Spinal cord (tissue), 10 donors: ENCODE results near the gene PRR13. TPM values are rescaled to one million over a fixed set of nuclear protein-coding genes. Genes with fewer than 3 reads are reported as not detected.

Source experiments
- DNase-seq, 6 donors: peaks; one replicate each; pipeline versions ENCODE4 v3.0.0 to v3.0.0-alpha.2; 2013 to 2015; ENCODE audit warnings: low spot score in 6 of 6, low read depth in 4 of 6
- H3K27ac ChIP-seq: one replicate; pipeline ENCODE4 v1.5.1; 2013; ENCODE audit warnings: low read depth, low read length, control low read depth
- H3K27me3 ChIP-seq: one replicate; pipeline ENCODE4 v1.6.1; 2013; ENCODE audit warnings: low read length; ENCODE audit not compliant: control insufficient read depth, insufficient read depth
- H3K36me3 ChIP-seq: one replicate; pipeline ENCODE4 v1.6.1; 2013; ENCODE audit warnings: low read length; ENCODE audit not compliant: control insufficient read depth, insufficient read depth
- H3K4me1 ChIP-seq: one replicate; pipeline ENCODE4 v1.6.1; 2013; ENCODE audit warnings: low read length; ENCODE audit not compliant: control insufficient read depth, insufficient read depth
- H3K4me3 ChIP-seq: one replicate; pipeline ENCODE4 v1.5.1; 2013; ENCODE audit warnings: low read depth, low read length, control low read depth
- H3K9me3 ChIP-seq: one replicate; pipeline ENCODE4 v1.6.1; 2013; ENCODE audit warnings: low read length; ENCODE audit not compliant: control insufficient read depth, insufficient read depth
- WGBS: methylation state at CpG from one replicate; pipeline ENCODE4 v1.1.5; 2013; ENCODE audit warnings: missing lambda C conversion rate; ENCODE audit not compliant: insufficient coverage; 5-methylcytosine and 5-hydroxymethylcytosine counted together
- polyA plus RNA-seq, 2 donors: library from polyadenylated mRNA; unstranded; fragments of 120-200 nt; gene quantifications; one replicate each; pipeline ENCODE4 v1.2.1, GENCODE V29; 2013; ENCODE audit not compliant: insufficient read length in 2 of 2
- total RNA-seq, 2 donors: library from RNA; depleted of rRNA in 1 of 2; stranded (reverse); fragments of 120-200 nt in 1 of 2; fragments of >200 nt in 1 of 2; gene quantifications; one replicate each; pipeline versions ENCODE4 v1.2.3 to v1.2.4, GENCODE V29; 2013 to 2014
- donor health status: healthy.

Gene PRR13
- total and polyA plus RNA-seq, 4 donors = 14.9 to 57.7 (median 45.0) TPM

GRCh38 chr12:53485955-53486735 lies 44.6 kb downstream of the PRR13 start:
- Histone ChIP-seq H3K27me3 (no peaks in the 10 kb centered on the region), H3K4me1 (no peaks in the 10 kb centered on the region), H3K9me3 (no peaks in the 10 kb centered on the region), H3K36me3 (peaks cover 69% of the 10 kb centered on the region), H3K27ac (no peak overlapping the region), H3K4me3 (no peak overlapping the region)
- WGBS = 96% methylated on average over 8 of the region's 10 CpGs
- DNase-seq = no peak

- H3K27me3 ChIP-seq = no peaks in the 10 kb centered on the region
- no peaks in the 10 kb centered on the region for H3K9me3 ChIP-seq
- H3K4me1 ChIP-seq = peaks cover 6% of the 10 kb centered on the region
- no peak for DNase-seq
- WGBS = 90% methylated on average over 17 of the region's 17 CpGs
- no peak overlapping the region for H3K27ac ChIP-seq
- H3K36me3 ChIP-seq = peaks cover 61% of the 10 kb centered on the region
- H3K4me3 ChIP-seq = no peak overlapping the region
Measured at GRCh38 chr12:53486736-53487487, 45.4 kb downstream of the PRR13 start.

- Histone ChIP-seq H3K27ac (no peak overlapping the region), H3K9me3 (no peaks in the 10 kb centered on the region), H3K4me3 (no peak overlapping the region), H3K4me1 (peaks cover 24% of the 10 kb centered on the region), H3K27me3 (no peaks in the 10 kb centered on the region), H3K36me3 (peaks cover 38% of the 10 kb centered on the region)
- 69% methylated on average over 2 of the region's 5 CpGs for WGBS
- no peak for DNase-seq
Measured at GRCh38 chr12:53489242-53489864, 47.8 kb downstream of the PRR13 start.

DNA sequence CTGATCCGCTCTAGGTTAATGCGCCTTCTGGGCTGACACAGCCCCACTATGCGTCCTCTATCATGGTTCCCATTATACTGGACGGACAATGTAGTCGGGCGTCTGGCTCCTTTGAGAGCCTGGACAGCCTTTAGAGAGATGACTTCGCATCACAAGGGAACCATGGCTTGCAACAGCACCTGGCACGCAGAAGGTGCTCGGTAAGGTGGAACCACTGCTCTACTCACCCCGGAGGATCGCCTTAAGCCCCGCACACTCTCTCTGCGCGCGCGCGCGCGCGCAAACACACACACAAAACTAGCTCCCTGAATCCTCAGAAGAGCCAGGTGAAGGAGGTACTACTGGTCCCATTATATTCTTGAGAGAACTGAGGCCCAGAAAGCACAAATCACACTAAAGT lies 50.7 kb downstream of the PRR13 start:
- DNase-seq = peak in 1 of 6 donors; percentile 47
- H3K9me3 ChIP-seq = no peaks in the 10 kb centered on the region
- peaks cover 29% of the 10 kb centered on the region for H3K4me1 ChIP-seq
- peak overlapping the region; percentile 83 for H3K4me3 ChIP-seq
- 31% methylated on average over 10 of the region's 20 CpGs for WGBS
- H3K36me3 ChIP-seq = peaks cover 13% of the 10 kb centered on the region
- H3K27ac ChIP-seq = peak overlapping the region; percentile 98
- H3K27me3 ChIP-seq = no peaks in the 10 kb centered on the region

DNA sequence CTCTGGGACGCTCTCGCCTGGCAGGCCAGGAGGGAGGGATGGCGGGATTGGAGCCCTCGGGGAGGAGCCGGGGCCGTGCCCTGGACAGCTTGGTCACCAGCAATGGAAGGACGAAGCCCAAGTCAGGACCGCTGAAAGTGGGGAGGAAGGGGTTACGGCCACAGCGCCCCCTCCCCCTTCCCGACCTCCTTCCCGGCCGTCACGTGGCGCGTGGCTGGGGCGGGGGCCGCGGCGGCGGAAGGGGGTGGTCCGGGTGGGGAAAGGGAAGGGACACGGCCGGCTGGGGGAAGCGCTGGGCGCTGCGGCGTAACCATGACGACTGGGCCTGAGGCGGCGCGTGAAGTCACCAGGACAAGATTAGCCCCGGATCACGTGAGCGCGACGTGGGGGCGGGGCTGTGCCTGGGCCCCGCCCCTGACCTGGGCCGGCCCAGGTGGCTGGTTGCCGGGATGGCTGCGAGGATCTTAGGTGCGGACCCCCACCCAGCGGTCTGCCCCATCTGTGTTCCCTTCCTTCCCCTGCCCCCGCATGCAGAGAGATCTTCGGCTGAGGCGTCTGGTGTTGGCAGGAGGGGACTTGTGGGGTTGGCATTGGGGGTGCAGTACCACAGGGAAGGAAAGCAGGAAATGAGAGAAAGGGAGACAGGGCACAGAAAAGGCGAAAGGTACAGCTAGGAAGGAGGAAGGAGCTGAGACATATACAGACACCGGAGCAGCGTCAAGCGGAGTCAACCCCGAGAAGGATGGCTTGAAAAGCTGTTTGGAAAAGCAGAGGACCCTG lies 51.5 kb downstream of the PRR13 start:
- DNase-seq = peak; percentile 87 to 98 (median 92)
- H3K4me3 ChIP-seq = peak overlapping the region; percentile 83
- H3K36me3 ChIP-seq = peaks cover 8% of the 10 kb centered on the region
- peak overlapping the region; percentile 98 for H3K27ac ChIP-seq
- no peaks in the 10 kb centered on the region for H3K9me3 ChIP-seq
- H3K27me3 ChIP-seq = no peaks in the 10 kb centered on the region
- peaks cover 35% of the 10 kb centered on the region for H3K4me1 ChIP-seq
- WGBS = under 1% methylated on average over 48 of the region's 52 CpGs

DNA sequence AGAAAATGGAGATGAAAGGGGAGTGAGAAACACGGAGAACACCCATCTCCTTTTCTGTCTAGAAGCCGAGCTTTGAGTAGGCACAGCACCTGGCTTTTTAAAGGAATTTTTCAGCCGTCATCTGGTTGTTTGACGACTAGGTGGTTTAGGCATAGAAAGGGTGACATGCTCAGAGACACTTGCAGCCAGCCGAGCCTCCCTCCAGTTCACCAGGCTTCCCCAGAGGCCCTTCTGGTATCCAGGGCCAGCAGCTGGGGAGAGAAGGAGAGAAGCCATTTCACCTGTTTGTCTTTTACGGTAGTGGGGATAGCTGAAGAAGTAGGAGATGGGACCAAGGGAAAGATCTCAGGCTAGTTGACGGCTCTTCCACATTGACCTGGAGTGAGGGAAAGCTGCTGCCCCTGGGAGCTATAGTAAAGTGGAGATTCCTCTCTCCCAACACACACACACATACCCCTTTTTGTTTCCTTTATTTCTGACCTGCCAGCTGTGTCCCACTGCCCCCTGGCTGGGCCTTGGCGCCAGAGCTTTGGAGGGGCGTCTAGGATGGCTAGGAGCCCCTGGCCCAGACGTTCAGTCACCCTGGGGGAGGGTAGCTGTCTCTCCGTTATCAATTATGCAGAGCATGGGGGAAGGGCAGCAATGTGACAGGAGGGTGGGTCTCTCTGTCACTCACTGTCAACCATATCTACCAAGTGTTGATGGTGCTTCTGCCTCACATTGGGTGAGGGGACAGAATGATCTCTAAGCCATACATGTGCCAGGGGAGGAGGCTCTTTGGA lies 52.3 kb downstream of the PRR13 start:
- no peaks in the 10 kb centered on the region for H3K27me3 ChIP-seq
- peak overlapping the region; percentile 98 for H3K27ac ChIP-seq
- H3K36me3 ChIP-seq = peaks cover 4% of the 10 kb centered on the region
- peaks cover 40% of the 10 kb centered on the region for H3K4me1 ChIP-seq
- H3K9me3 ChIP-seq = no peaks in the 10 kb centered on the region
- no peak for DNase-seq
- WGBS = 10% methylated on average over 7 of the region's 11 CpGs
- H3K4me3 ChIP-seq = peak overlapping the region; percentile 83

Other genes starting within 250 kb of the PRR13 start
- gene ITGB7, start 234.5 kb upstream of the PRR13 start, total RNA-seq = under 1 TPM; 0.61 to 0.79 TPM
- under 1 TPM; 0.62 to 0.70 TPM for gene ITGB7, start 234.5 kb upstream of the PRR13 start, polyA plus RNA-seq
- 10 to 100 TPM; 12.2 to 18.2 TPM for gene RARG, start 209.5 kb upstream of the PRR13 start, total RNA-seq
- gene RARG, start 209.5 kb upstream of the PRR13 start, polyA plus RNA-seq = 10 to 100 TPM; 10.8 to 20.1 TPM
- 1 to 10 TPM; 3.0 to 4.5 TPM for gene ESPL1, start 173.4 kb upstream of the PRR13 start, total RNA-seq
- 1 to 10 TPM; 6.0 to 9.2 TPM for gene ESPL1, start 173.4 kb upstream of the PRR13 start, polyA plus RNA-seq
- 100 to 1,000 TPM; 381 to 945 TPM for gene PFDN5, start 146.2 kb upstream of the PRR13 start, total RNA-seq
- 100 to 1,000 TPM; 566 to 570 TPM for gene PFDN5, start 146.2 kb upstream of the PRR13 start, polyA plus RNA-seq
- 10 to 100 TPM; 31.4 to 72.7 TPM for gene MYG1, start 142.0 kb upstream of the PRR13 start, total RNA-seq
- 10 to 100 TPM; 86.8 to 93.5 TPM for gene MYG1, start 142.0 kb upstream of the PRR13 start, polyA plus RNA-seq
- gene AAAS, start 120.1 kb upstream of the PRR13 start, total RNA-seq = 10 to 100 TPM; 27.2 to 69.4 TPM
- gene AAAS, start 120.1 kb upstream of the PRR13 start, polyA plus RNA-seq = 10 to 100 TPM; 63.4 to 84.3 TPM
- under 1 TPM; 0.22 to 0.30 TPM for gene SP7, start 105.4 kb upstream of the PRR13 start, total RNA-seq
- gene SP7, start 105.4 kb upstream of the PRR13 start, polyA plus RNA-seq = under 1 TPM; 0.22 to 0.29 TPM
- 10 to 100 TPM; 38.1 to 55.2 TPM for gene SP1, start 61.6 kb upstream of the PRR13 start, total RNA-seq
- gene SP1, start 61.6 kb upstream of the PRR13 start, polyA plus RNA-seq = 10 to 100 TPM; 31.3 to 32.6 TPM
- gene AMHR2, start 17.9 kb upstream of the PRR13 start, total RNA-seq = under 1 TPM; 0.50 to 0.61 TPM
- under 1 TPM in 1 of 2 donors, not detected in 1; 0.23 TPM for gene AMHR2, start 17.9 kb upstream of the PRR13 start, polyA plus RNA-seq
- gene PCBP2, start 10.4 kb downstream of the PRR13 start, total RNA-seq = 100 to 1,000 TPM; 287 to 360 TPM
- gene PCBP2, start 10.4 kb downstream of the PRR13 start, polyA plus RNA-seq = 100 to 1,000 TPM; 690 to 700 TPM
- 10 to 100 TPM; 26.4 to 40.1 TPM for gene MAP3K12, start 57.7 kb downstream of the PRR13 start, total RNA-seq
- gene MAP3K12, start 57.7 kb downstream of the PRR13 start, polyA plus RNA-seq = 10 to 100 TPM; 53.9 to 75.6 TPM
- 10 to 100 TPM; 22.5 to 43.6 TPM for gene TARBP2, start 59.5 kb downstream of the PRR13 start, total RNA-seq
- 10 to 100 TPM; 40.4 to 46.2 TPM for gene TARBP2, start 59.5 kb downstream of the PRR13 start, polyA plus RNA-seq
- gene NPFF, start 65.8 kb downstream of the PRR13 start, total RNA-seq = 1 to 10 TPM; 2.2 to 3.0 TPM
- 1 to 10 TPM; 5.9 to 7.7 TPM for gene NPFF, start 65.8 kb downstream of the PRR13 start, polyA plus RNA-seq
- 10 to 100 TPM; 18.7 to 20.4 TPM for gene ATF7, start 184.6 kb downstream of the PRR13 start, total RNA-seq
- 10 to 100 TPM; 28.1 to 31.1 TPM for gene ATF7, start 184.6 kb downstream of the PRR13 start, polyA plus RNA-seq
- gene ATP5MC2, start 234.3 kb downstream of the PRR13 start, total RNA-seq = 100 to 1,000 TPM in 1 of 2 donors, 10 to 100 TPM in 1; 65.8 to 221 TPM
- 100 to 1,000 TPM; 374 to 387 TPM for gene ATP5MC2, start 234.3 kb downstream of the PRR13 start, polyA plus RNA-seq